K562 (cell line): ENCODE measurements around the gene IFITM2. TPM values are rescaled to one million over a fixed set of nuclear protein-coding genes. Genes with fewer than 3 reads are reported as not detected.
A peak's percentile ranks its signal among the peaks of the same experiment; 100 is the strongest.

Source experiments
- ATAC-seq: fragments of 200-7000 bp; cut with Tn5 transposase; 3 replicates; pipeline ENCODE4 v1.9.1; 2020; ENCODE audit warnings: moderate library complexity
- BruUV-seq: library from RNA; stranded (reverse); fragments of 400-500 nt; replicated peaks from 2 replicates; lab custom pipeline; 2021; lab: Mats Ljungman, UMichigan
- CTCF ChIA-PET: fragments of 300-600 bp; formaldehyde crosslinking; extraction: SDS; loops from one replicate; lab custom pipeline; 2021; ENCODE audit warnings: low intra/inter-chr PET ratio; lab: Yijun Ruan, JAX
- POLR2A ChIA-PET: fragments of 300-600, 350-650 bp; sonication (Branson Sonifier 250); formaldehyde crosslinking; extraction: SDS; loops from one replicate; lab custom pipeline; 2021; ENCODE audit warnings: antibody characterized with exemption, inconsistent platforms; lab: Yijun Ruan, JAX
- DNase-seq, 4 experiments: peaks; one replicate each; pipeline versions ENCODE4 v3.0.0 to v3.0.0-alpha.2; 2011 to 2018; ENCODE audit warnings: low spot score in 3 of 4, mixed read lengths in 3 of 4; ENCODE audit errors: extremely low read depth in 1 of 4
- FAIRE-seq: peaks from 2 replicates; lab custom pipeline; 2011; peaks lifted over from hg19 to GRCh38; lab: Jason Lieb, UNC
- H2AFZ ChIP-seq: 2 replicates; pipeline ENCODE4 v1.6.0; 2011; ENCODE audit warnings: low read depth, low read length, control low read depth, inconsistent platforms
- H3K27ac ChIP-seq: fragments of 200-600 bp; 3 replicates; pipeline ENCODE4 v1.8.0; 2011; ENCODE audit warnings: low read depth, mild to moderate bottlenecking, control low read depth, inconsistent platforms, low read length, moderate library complexity, mixed read lengths; ENCODE audit errors: extremely low read depth
- H3K27me3 ChIP-seq, 2 experiments: fragments of 300-600 bp in 1 of 2; 2 replicates in 1 of 2; 3 replicates in 1 of 2; pipeline versions ENCODE4 v1.6.0 to v1.8.0; 2011; ENCODE audit warnings: inconsistent platforms in 2 of 2, low read length in 2 of 2, mild to moderate bottlenecking in 1 of 2, mixed read lengths in 1 of 2, moderate library complexity in 1 of 2; ENCODE audit not compliant: control insufficient read depth in 2 of 2, insufficient read depth in 2 of 2
- H3K36me3 ChIP-seq: fragments of 300-600 bp; 3 replicates; pipeline ENCODE4 v1.8.0; 2011; ENCODE audit warnings: mild to moderate bottlenecking, low read length, inconsistent platforms; ENCODE audit not compliant: control insufficient read depth, insufficient read depth
- H3K4me1 ChIP-seq, 2 experiments: fragments of 200-600 bp in 1 of 2; replicated peaks in 1 of 2; 2 replicates in 1 of 2; 3 replicates in 1 of 2; pipeline versions ENCODE4 v1.5.1 to v1.8.0; 2011; ENCODE audit warnings: inconsistent platforms in 2 of 2, low read length in 2 of 2, mild to moderate bottlenecking in 1 of 2, mixed read lengths in 1 of 2, moderate library complexity in 1 of 2; ENCODE audit not compliant: control insufficient read depth in 2 of 2, insufficient read depth in 2 of 2
- H3K4me2 ChIP-seq: 2 replicates; pipeline ENCODE4 v1.6.1; 2011; ENCODE audit warnings: low read length, control low read depth, inconsistent platforms, mixed read lengths; ENCODE audit not compliant: insufficient read depth
- H3K4me3 ChIP-seq: fragments of 200-600 bp; sonication (generic), shearing (Covaris generic); 2 replicates; pipeline ENCODE4 v1.5.1; 2016; ENCODE audit warnings: control low read depth, inconsistent platforms
- H3K79me2 ChIP-seq: fragments of 200-600 bp; 3 replicates; pipeline ENCODE4 v1.8.0; 2011; ENCODE audit warnings: low read length, inconsistent platforms; ENCODE audit not compliant: control insufficient read depth, insufficient read depth
- H3K9ac ChIP-seq, 2 experiments: 2 replicates each; pipeline versions ENCODE4 v1.6.0 to v1.6.1; 2011; ENCODE audit warnings: low read depth in 2 of 2, low read length in 2 of 2, control low read depth in 1 of 2, inconsistent platforms in 1 of 2, mild to moderate bottlenecking in 1 of 2, mixed read lengths in 1 of 2; ENCODE audit not compliant: insufficient read depth in 1 of 2
- H3K9me1 ChIP-seq: one replicate; pipeline ENCODE4 v1.6.0; 2011; ENCODE audit warnings: inconsistent platforms, mild to moderate bottlenecking, low read length, moderate library complexity; ENCODE audit not compliant: control insufficient read depth, insufficient read depth
- H3K9me3 ChIP-seq: replicated peaks from 2 replicates; pipeline ENCODE4 v1.5.1; 2011; ENCODE audit warnings: low read depth, low read length, inconsistent platforms; ENCODE audit not compliant: control insufficient read depth, insufficient read depth
- H4K20me1 ChIP-seq: replicated peaks from 2 replicates; pipeline ENCODE4 v1.6.1; 2011; ENCODE audit warnings: low read length, inconsistent platforms, mixed read lengths; ENCODE audit not compliant: control insufficient read depth, insufficient read depth
- ATF4 ChIP-seq: fragments of 450-650 bp; formaldehyde crosslinking; IDR thresholded peaks from 2 replicates; pipeline ENCODE4 v1.4.0; 2022; ENCODE audit warnings: mild to moderate bottlenecking, moderate library complexity
- MTA1 ChIP-seq: fragments of 450-650 bp; IDR thresholded peaks from 2 replicates; pipeline ENCODE4 v1.6.1; 2017; ENCODE audit warnings: borderline replicate concordance
- POLR2AphosphoS2 ChIP-seq: IDR thresholded peaks from 2 replicates; pipeline ENCODE4 v1.6.1; 2012; ENCODE audit warnings: low read length, improper control_type of control experiment
- POLR2G ChIP-seq: fragments of 200-400 bp; formaldehyde crosslinking; IDR thresholded peaks from 2 replicates; pipeline ENCODE4 v1.6.1; 2017; ENCODE audit warnings: low read depth, mild to moderate bottlenecking, antibody characterized with exemption, low read length, moderate library complexity
- PTRF ChIP-seq: fragments of 450-650 bp; IDR thresholded peaks from 2 replicates; pipeline ENCODE4 v1.6.1; 2016; ENCODE audit warnings: mild to moderate bottlenecking, missing genetic modification characterization, missing compliant biosample characterization
- SNRNP70 ChIP-seq: fragments of 200-400 bp; formaldehyde crosslinking; optimal IDR thresholded peaks from 2 replicates; pipeline ENCODE3; 2017; ENCODE audit warnings: low read depth, low read length
- WGBS: fragments of 100-300 bp; shearing (Covaris generic); methylation state at CpG from one replicate; pipeline ENCODE4 v1.1.6; 2016; ENCODE audit warnings: low coverage, mixed read lengths; ENCODE audit not compliant: insufficient coverage; ENCODE audit errors: missing lambda C conversion rate; 5-methylcytosine and 5-hydroxymethylcytosine counted together
- in situ Hi-C: fragments of 300-500 bp; cut with MboI; formaldehyde crosslinking; loops from 4 replicates; pipeline ENCODE4 v1.15.0; 2018; ENCODE audit warnings: inconsistent platforms, mixed read lengths
- intact Hi-C: fragments of 100-400 bp; cut with micrococcal nuclease; formaldehyde crosslinking; loops from 2 replicates; pipeline ENCODE4 v1.14.2; 2022
- polyA plus RNA-seq, 8 experiments: library from polyadenylated mRNA; depleted of rRNA in 4 of 8; stranded (reverse) in 5 of 8; unstranded in 3 of 8; fragments of >200 nt; fragmentation: Nextera tagmentation in 2 of 8; fragmentation: Illumina TruSeq in 1 of 8; extraction: Ambion mirVana in 2 of 8; extraction: Trizol in 1 of 8; gene quantifications; 2 replicates each; pipeline versions ENCODE4 v1.2.1 to v1.2.3, GENCODE V29; 2011 to 2014; ENCODE audit warnings: inconsistent platforms in 1 of 8, missing spikeins in 1 of 8
- total RNA-seq, 7 experiments: library from RNA; depleted of rRNA in 6 of 7; stranded (reverse); fragments of >200 nt in 6 of 7; fragmentation: Illumina TruSeq in 2 of 7; extraction: Trizol in 2 of 7; gene quantifications; 2 replicates each; pipeline versions ENCODE4 v1.2.1 to v1.2.3, GENCODE V29; 2011 to 2021; ENCODE audit warnings: low replicate concordance in 1 of 7

Gene IFITM2
- total and polyA plus RNA-seq, 9 of the 15 experiments (the other 6 are each of a cell fraction or from before 2014, with no cell fraction given): 52.8 to 4,872 (median 356) TPM

- no peak for FAIRE-seq
- Histone ChIP-seq H4K20me1 (no peaks in the 10 kb centered on the region), H3K4me2 (no peak overlapping the region), H3K27me3 (no peaks in the 10 kb centered on the region), H3K79me2 (peaks cover 35% of the 10 kb centered on the region), H3K4me1 (peaks cover 18 to 78% of the 10 kb centered on the region in 2 experiments; a peak in 4 of 5 replicates), H3K9me3 (no peaks in the 10 kb centered on the region; the same call in 1 of the 2 replicates), H3K27ac (no peak overlapping the region), H2AFZ (no peak overlapping the region), H3K9ac (peak overlapping the region in 1 of 2 experiments; percentile 8; a peak in 1 of 4 replicates), H3K36me3 (peaks cover 16% of the 10 kb centered on the region; the same call in 1 of the 3 replicates), H3K4me3 (no peak overlapping the region), H3K9me1 (no peaks in the 10 kb centered on the region)
- BruUV-seq: no TSS peak
- ChIA-PET POLR2A (interaction anchor here (0.6 kb wide), 1 partner anchor 771 kb away, joined by 3 read pairs; no protein-coding TSS in a partner anchor), CTCF (no interaction called here)
- TF ChIP-seq SNRNP70: no peak
- TF ChIP-seq MTA1: no peak
- TF ChIP-seq PTRF (tag): no peak
- TF ChIP-seq POLR2G: no peak
- TF ChIP-seq POLR2AphosphoS2: no peak
- TF ChIP-seq ATF4 (CRISPR knock-in tag): no peak
- in situ Hi-C loops: no loop called here
- 87% methylated on average over 8 of the region's 8 CpGs for WGBS
- intact Hi-C loops: no loop called here
- no peak for DNase-seq
- no peak for ATAC-seq
Measured at GRCh38 chr11:285894-286220, 21.8 kb upstream of the IFITM2 start.
